ENCODE data around the gene ZNF677.
A peak's percentile ranks its signal among the peaks of the same experiment; 100 is the strongest.
"Not testable (repeated sequence)": the region's sequence is repeated elsewhere in the genome, so short reads cannot be mapped to it uniquely, and the experiment has no call there.

ZNF677 gene

DNA sequence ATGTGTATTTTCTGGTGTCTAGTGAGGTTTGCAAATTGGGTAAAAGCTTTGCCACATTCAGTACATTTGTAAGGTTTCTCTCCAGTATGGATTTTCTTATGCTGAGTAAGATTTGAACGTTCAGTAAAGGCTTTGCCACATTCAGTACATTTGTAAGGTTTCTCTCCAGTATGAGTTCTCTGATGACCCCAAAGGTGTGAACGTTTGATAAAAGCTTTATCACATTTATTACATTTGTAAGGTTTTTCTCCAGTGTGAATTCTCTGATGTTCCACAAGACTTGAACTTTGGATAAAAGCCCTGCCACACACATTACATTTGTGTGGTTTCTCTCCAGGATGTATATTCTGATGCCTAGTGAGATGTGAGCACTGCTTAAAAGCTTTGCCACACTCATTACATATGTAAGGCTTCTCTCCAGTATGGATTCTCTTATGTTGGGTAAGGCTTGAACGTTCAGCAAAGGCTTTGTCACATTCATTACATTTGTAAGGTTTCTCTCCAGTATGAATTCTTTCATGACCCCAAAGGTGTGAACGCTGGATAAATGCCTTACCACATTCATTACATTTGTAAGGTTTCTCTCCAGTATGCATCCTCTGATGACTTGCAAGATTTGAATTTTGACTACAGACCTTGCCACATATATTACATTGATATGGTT is 17.4 kb downstream of the ZNF677 start:
- H3K27ac ChIP-seq = no peak overlapping the region
- H3K36me3 ChIP-seq (replicated peaks) = peaks cover 14% of the 10 kb centered on the region
- in situ Hi-C loops (cut with HindIII; ENCODE audit: low pct_ligation_motif_present, low sequenced_read_pairs) = no loop called here
- H3K27me3 ChIP-seq (replicated peaks) = no peaks in the 10 kb centered on the region
- H3K4me3 ChIP-seq (ENCODE audit: low read depth, low read length) = no peak overlapping the region
- no peak for DNase-seq
- TF ChIP-seq, protein P1, sequence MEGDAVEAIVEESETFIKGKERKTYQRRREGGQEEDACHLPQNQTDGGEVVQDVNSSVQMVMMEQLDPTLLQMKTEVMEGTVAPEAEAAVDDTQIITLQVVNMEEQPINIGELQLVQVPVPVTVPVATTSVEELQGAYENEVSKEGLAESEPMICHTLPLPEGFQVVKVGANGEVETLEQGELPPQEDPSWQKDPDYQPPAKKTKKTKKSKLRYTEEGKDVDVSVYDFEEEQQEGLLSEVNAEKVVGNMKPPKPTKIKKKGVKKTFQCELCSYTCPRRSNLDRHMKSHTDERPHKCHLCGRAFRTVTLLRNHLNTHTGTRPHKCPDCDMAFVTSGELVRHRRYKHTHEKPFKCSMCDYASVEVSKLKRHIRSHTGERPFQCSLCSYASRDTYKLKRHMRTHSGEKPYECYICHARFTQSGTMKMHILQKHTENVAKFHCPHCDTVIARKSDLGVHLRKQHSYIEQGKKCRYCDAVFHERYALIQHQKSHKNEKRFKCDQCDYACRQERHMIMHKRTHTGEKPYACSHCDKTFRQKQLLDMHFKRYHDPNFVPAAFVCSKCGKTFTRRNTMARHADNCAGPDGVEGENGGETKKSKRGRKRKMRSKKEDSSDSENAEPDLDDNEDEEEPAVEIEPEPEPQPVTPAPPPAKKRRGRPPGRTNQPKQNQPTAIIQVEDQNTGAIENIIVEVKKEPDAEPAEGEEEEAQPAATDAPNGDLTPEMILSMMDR (IDR thresholded peaks at IDR 0.05; ENCODE audit: low read depth, low read length, missing control alignments) = no peak

DNA sequence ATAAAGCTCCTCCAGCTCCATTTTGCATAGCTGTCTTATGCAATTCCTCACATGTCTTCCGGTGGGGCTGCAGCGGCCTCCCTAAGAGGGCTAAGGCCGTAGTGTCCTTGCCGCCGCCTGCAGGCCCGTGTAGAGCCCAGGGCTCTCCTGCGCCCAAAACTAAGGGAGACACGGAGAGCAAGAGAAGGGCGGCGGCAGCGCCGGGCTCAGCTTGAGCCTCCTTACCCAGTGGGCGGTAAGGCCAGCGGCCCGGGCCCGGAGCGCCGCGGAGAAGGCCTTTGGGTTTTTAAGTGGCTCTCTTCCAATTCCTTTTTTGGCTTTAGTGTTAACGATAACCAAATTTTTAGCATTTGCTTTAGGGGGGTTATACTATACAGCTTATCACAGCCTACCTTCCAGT is 30.1 kb downstream of the ZNF677 start:
- H3K27ac ChIP-seq = no peak overlapping the region
- no peak overlapping the region for H3K4me3 ChIP-seq (ENCODE audit: low read depth, low read length)
- no peak for DNase-seq
- in situ Hi-C loops (cut with HindIII; ENCODE audit: low pct_ligation_motif_present, low sequenced_read_pairs) = no loop called here
- no peaks in the 10 kb centered on the region for H3K27me3 ChIP-seq (replicated peaks)
- TF ChIP-seq, protein P1 (IDR thresholded peaks at IDR 0.05; ENCODE audit: low read depth, low read length, missing control alignments) = no peak
- H3K36me3 ChIP-seq (replicated peaks) = no peaks in the 10 kb centered on the region

GRCh38 chr19:53222716-53223115 is 32.0 kb downstream of the ZNF677 start:
- H3K27me3 ChIP-seq (replicated peaks); H3K36me3 ChIP-seq (replicated peaks); in situ Hi-C loops (cut with HindIII; ENCODE audit: low pct_ligation_motif_present, low sequenced_read_pairs); H3K4me3 ChIP-seq (ENCODE audit: low read depth, low read length); DNase-seq; H3K27ac ChIP-seq: not testable (repeated sequence)

GRCh38 chr19:53212703-53213320 is 41.9 kb downstream of the ZNF677 start:
- no peak for DNase-seq
- H3K27ac ChIP-seq = no peak overlapping the region
- no peak overlapping the region for H3K4me3 ChIP-seq (ENCODE audit: low read depth, low read length)
- in situ Hi-C loops (cut with HindIII; ENCODE audit: low pct_ligation_motif_present, low sequenced_read_pairs) = no loop called here
- no peaks in the 10 kb centered on the region for H3K27me3 ChIP-seq (replicated peaks)
- H3K36me3 ChIP-seq (replicated peaks) = peaks cover 19% of the 10 kb centered on the region
- TF ChIP-seq, protein P1 (IDR thresholded peaks at IDR 0.05; ENCODE audit: low read depth, low read length, missing control alignments) = no peak

- H3K27me3 ChIP-seq (replicated peaks); H3K4me3 ChIP-seq (ENCODE audit: low read depth, low read length); in situ Hi-C loops (cut with HindIII; ENCODE audit: low pct_ligation_motif_present, low sequenced_read_pairs); DNase-seq; H3K27ac ChIP-seq: not testable (repeated sequence)
- peaks cover 19% of the 10 kb centered on the region for H3K36me3 ChIP-seq (replicated peaks)
Observed at GRCh38 chr19:53211554-53211953, 43.1 kb downstream of the ZNF677 start.

DNA sequence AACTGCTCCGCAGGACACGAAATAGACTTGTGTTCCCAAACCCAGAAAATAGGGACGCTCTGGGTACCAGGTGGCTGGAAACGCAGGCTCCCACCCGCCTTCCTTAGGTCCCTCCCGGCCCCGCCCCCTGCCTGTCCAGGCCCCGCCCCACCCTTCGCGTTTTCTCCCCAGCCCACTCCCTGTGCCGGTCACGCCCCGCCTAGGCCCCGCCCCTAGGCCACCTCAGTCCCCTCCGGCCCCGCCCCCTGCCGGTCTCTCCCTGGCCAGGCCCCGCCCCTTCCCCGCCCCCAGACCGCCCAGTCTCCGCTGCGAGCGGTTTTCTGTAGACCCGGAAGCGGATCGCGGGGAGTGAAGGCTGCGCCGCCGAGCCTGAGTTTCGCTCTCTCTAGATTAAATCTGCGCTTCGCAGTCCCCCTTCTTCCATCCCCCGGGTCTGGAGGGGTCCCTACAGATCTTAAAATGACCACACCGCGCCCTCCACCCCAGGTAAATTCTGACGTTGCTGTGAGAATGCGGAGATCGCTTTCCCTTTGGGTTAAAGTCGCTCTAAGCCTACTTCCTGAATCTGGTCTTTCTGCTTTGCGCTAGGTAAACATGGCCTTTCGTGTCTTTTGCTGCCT is 57.8 kb downstream of the ZNF677 start:
- TF ChIP-seq, protein P1 (IDR thresholded peaks at IDR 0.05; ENCODE audit: low read depth, low read length, missing control alignments) = no peak
- Histone ChIP-seq H3K4me3 (ENCODE audit: low read depth, low read length) (peak overlapping the region; percentile 86), H3K27me3 (replicated peaks) (no peaks in the 10 kb centered on the region), H3K27ac (peak overlapping the region; percentile 70), H3K36me3 (replicated peaks) (peaks cover 3% of the 10 kb centered on the region)
- peak; percentile 90 for DNase-seq
- in situ Hi-C loops (cut with HindIII; ENCODE audit: low pct_ligation_motif_present, low sequenced_read_pairs) = no loop called here
